ENCODE results near the gene MET. TPM values are rescaled to one million over a fixed set of nuclear protein-coding genes. Genes with fewer than 3 reads are reported as not detected.

The MET gene
- total RNA-seq, 1 experiment from 2014 or later = 5.0 TPM

- no peaks in the 10 kb centered on the region for H3K27me3 Mint-ChIP-seq (ENCODE audit: low read depth)
- H3K79me1 ChIP-seq (ENCODE audit: insufficient read depth, low read depth, low read length, poor library complexity, severe bottlenecking) = no peaks in the 10 kb centered on the region
- no peak overlapping the region for H4K91ac ChIP-seq (ENCODE audit: insufficient read length, low read depth, low read length)
- H3T11ph ChIP-seq (ENCODE audit: low read length) = no peak overlapping the region
- H3K4me2 ChIP-seq (ENCODE audit: insufficient read depth, insufficient read length, low read length) = no peak overlapping the region
- H4K5ac ChIP-seq (ENCODE audit: insufficient read length, low read depth, low read length) = no peak overlapping the region
- H3K4me1 Mint-ChIP-seq = peaks cover 11% of the 10 kb centered on the region in 2 experiments
- no peak overlapping the region for H3K18ac ChIP-seq (ENCODE audit: insufficient read length, low read depth, low read length)
- H3K14ac ChIP-seq (ENCODE audit: insufficient read depth, low read length) = no peak overlapping the region
- no peaks in the 10 kb centered on the region for H3K36me3 Mint-ChIP-seq (ENCODE audit: insufficient read depth in 1 of 3, low read depth in 3 of 3)
- TF ChIP-seq CTCF (conservative IDR thresholded peaks at IDR 0.05) = no peak
- H3K79me2 ChIP-seq (ENCODE audit: insufficient read depth, low read length) = no peaks in the 10 kb centered on the region
- H3K27me3 ChIP-seq (ENCODE audit: insufficient read depth, low read length) = no peaks in the 10 kb centered on the region
- no peak overlapping the region for H3K4me3 Mint-ChIP-seq
- no peak overlapping the region; a peak in 1 of 7 replicates for H3K27ac Mint-ChIP-seq
- no peak for DNase-seq
- WGBS (ENCODE audit: extremely low coverage, insufficient read length, low lambda C conversion rate) = no CpG with 5 or more reads among the region's 12 CpGs
- H4K20me1 ChIP-seq (ENCODE audit: control insufficient read depth, insufficient read depth, insufficient read length) = no peaks in the 10 kb centered on the region
- no peak overlapping the region for H4K8ac ChIP-seq (replicated peaks; ENCODE audit: insufficient read length, low read depth, low read length)
- H3K27ac ChIP-seq (ENCODE audit: insufficient read length, low read depth, low read length) = no peak overlapping the region
- no peaks in the 10 kb centered on the region for H3K9me3 Mint-ChIP-seq
- no peak overlapping the region for H2BK12ac ChIP-seq (ENCODE audit: insufficient read length, low read depth, low read length)
- H2BK120ac ChIP-seq (ENCODE audit: low read depth, low read length, poor library complexity, severe bottlenecking) = no peak overlapping the region
- H3K4me1 ChIP-seq (ENCODE audit: insufficient read depth, low read length) = no peaks in the 10 kb centered on the region
- no peak overlapping the region for H3K9ac ChIP-seq (ENCODE audit: extremely low read depth, insufficient read length, low read length)
- no peaks in the 10 kb centered on the region for H3K9me3 ChIP-seq (ENCODE audit: control insufficient read depth, low read depth, low read length)
- no peak overlapping the region for H2AFZ ChIP-seq (ENCODE audit: low read length)
- H3K23me2 ChIP-seq (ENCODE audit: insufficient read length, low read depth, low read length, poor library complexity, severe bottlenecking) = no peaks in the 10 kb centered on the region
- H2AK5ac ChIP-seq (ENCODE audit: insufficient read length, low read length) = no peak overlapping the region
- H3K56ac ChIP-seq (ENCODE audit: insufficient read length, low read depth, low read length) = no peak overlapping the region
- no peak overlapping the region for H3K4ac ChIP-seq (ENCODE audit: low read depth, low read length)
- H2BK5ac ChIP-seq (ENCODE audit: insufficient read length, low read length) = no peak overlapping the region
- no peak overlapping the region for H3K23ac ChIP-seq (ENCODE audit: insufficient read length, low read depth, low read length)
- no peak overlapping the region for H2BK15ac ChIP-seq (ENCODE audit: low read depth, low read length)
- H2BK20ac ChIP-seq (ENCODE audit: low read depth, low read length, poor library complexity, severe bottlenecking) = no peak overlapping the region
Observed at GRCh38 chr7:116698930-116699721, 27.1 kb downstream of the MET start.

All from H9 (cell line).